HG03354 (cell line): ENCODE data around the gene SRD5A2.

Source experiments
- ATAC-seq: cut with Tn5 transposase; IDR thresholded peaks from one replicate; pipeline ENCODE4 v1.9.1; 2021; ENCODE audit warnings: mild to moderate bottlenecking; ENCODE audit not compliant: unreplicated experiment, poor library complexity, severe bottlenecking

SRD5A2 gene

DNA sequence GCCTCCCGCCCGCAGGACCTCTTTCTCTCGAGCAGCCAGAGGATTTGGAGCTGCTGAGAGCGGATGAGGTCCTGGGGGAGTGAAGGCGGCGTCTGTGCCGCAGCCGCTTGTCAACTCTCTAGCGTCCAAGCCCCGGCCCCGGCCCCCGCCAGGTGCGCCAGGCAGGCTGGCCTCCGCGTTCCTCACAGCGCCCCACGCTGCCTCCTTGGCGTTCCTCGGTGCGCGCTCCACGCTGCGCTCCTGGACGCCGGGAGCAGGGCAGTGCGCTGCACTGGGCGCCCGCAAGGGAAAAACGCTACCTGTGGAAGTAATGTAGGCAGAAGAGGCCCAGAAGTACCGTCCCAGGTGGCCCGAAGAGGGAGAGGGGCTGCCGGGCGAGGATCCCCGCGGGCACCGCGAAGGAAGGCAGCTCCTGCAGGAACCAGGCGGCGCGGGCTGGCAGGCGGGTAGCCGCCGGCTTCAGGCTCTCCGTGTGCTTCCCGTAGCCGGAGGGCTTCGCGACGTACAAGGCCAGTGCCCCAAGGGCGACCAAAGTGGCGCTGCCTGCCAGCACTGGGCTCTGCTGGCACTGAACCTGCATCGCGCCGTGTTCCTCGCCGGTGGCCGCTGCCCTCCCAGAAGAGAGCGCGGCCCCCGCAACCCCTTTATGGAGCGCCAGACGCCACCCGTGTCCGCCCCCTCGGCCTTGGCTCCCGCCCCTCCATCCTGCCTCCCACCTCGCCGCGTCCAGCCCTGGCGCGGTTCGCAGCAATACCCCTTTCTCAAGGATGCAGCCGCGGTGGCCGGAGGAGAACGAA is at the start of gene SRD5A2:
Gene SRD5A2 (minus strand): TSS at position 618 of the 797 bp plus-strand sequence. CDS start 38 bp downstream, at position 580.
- ATAC-seq: no peak

GRCh38 chr2:31606509-31606908 is 25.8 kb upstream of the SRD5A2 start:
- no peak for ATAC-seq

- ATAC-seq: no peak
Measured at GRCh38 chr2:31598694-31599093, 18.0 kb upstream of the SRD5A2 start.

DNA sequence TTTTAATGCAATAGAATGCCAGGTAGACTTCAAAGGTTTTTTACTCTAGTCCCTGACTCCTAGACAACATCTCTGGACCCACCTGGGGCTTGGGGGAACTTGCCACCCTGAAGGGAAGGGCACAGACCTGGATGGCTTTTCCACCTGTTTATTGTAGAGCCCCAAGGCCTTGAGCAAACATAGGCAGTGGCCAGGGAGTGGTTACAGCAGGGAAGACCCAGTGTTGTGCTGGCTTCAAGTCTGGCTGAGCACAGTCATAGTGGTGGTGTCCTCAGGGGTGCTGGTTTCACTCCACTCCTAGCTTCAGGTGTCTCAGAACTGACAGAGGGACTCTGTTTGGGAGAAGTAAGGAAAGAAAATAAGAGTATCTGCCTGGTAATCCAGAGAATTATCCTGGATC is 5.5 kb upstream of the SRD5A2 start:
- no peak for ATAC-seq

DNA sequence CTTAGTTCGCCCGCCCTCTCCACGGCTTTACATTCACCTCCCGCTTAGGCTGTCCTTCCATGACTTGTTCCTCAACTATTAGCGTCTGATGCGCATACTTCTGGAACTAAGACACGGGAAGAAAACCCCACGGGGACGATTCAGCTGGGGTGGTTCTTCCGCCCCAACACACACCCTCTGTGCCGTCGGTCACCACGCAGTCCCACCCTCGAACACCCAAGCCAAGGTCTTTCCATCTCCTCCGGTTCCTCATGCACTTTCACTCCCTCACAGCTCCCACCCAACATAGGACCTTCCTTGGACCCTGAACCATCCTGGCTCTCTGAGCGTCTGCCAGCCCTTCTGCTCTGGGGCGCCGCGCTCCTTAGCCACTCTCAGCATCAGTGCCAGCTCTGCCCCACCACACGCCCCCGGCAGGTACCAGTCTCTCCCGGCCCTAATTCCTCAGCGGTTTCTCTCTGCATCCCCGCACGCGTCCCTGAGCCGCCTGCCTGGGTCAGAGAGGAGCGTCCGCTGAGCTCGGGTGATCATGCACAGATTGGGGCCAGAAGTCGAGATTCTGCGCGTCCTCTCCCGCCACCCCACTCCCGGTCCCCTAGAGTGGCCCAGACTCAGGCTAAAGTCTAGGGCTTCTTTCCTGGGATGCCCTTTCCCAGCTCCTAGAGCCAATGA is 522 bp upstream of the SRD5A2 start:
- no peak for ATAC-seq

DNA sequence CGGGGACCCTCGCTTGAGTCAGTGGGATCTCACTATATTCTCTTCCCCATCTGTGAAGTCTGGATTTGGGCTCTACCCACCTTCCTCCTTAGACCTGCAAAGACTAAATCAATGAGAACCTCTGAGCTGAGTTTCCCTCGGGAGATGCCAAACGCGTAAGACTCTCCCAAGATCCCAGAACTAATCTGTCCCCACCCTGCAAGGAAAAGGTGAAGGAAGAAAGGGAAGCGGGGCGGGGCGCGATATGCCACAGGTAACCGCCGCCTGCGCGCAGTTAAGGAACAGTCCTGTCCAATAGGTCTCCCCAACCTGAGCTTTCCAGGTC is 780 bp downstream of the SRD5A2 start:
- ATAC-seq: no peak

DNA sequence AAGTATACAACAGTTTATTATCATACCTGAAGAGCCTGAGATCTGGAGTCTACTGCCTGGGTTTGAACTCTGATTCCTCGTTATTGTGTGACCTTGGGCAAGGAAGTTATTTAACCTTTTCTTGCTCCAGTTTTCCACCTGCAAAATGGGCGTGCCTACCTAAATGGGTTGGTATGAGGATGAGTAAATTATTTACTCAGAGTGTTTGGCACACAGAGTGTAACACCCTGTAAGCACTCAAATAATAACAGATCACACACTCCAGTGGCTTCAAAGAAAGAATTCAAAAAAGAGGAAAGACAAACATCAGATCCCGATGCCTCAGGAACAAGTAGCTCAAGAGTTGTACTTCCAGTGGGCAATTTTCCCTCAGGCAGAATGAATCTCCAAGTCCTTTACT is 2.4 kb downstream of the SRD5A2 start:
- no peak for ATAC-seq

DNA sequence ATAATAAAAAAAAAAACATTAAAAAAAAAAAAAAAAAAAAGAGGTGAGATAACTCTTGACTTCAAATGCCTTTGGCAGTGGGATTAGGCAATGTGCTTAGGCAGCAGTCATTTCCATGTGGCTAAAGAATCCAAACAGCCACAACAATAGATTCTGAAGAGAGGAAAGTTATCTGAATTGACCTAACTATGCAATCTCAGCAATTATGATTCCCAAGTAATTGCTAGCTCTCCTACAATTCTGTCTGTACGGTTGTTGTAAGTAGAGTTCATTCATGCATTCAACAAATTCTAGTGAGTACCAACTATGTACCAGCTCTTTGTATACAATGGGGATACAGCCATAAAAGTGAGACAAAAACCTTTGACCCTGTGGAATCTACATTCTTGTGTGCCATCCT is 3.6 kb downstream of the SRD5A2 start:
- no peak for ATAC-seq

DNA sequence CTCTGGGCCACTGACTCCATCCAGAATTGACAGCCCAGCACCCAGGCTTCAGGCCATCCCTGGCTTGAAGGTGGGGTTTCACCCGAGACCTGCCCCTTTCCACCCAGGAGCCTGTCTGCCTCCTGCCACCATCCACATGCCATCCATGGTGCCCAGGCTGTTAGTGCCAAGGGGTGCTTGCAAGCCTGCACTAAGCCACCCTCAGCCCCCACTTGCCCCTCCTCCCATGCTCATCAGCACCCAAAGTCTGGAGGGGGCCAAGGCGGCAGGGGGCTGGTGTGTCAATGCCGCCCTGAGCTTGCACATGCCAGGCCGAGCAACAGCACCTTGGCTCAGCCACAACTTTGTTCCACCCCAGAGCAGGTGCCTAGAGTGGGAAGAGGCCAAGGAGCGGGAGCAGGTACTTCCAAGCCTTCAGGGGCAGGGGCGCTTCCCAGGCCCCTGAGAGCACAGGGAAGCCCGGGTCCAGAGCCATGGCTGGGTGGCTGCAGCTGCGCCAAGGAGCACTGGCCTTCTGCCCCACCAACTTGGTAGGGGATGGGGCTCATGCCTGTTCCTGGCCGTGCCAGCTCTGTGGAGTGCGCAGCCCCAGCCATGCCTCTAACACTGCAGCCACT is 12.0 kb downstream of the SRD5A2 start:
- ATAC-seq: no peak

DNA sequence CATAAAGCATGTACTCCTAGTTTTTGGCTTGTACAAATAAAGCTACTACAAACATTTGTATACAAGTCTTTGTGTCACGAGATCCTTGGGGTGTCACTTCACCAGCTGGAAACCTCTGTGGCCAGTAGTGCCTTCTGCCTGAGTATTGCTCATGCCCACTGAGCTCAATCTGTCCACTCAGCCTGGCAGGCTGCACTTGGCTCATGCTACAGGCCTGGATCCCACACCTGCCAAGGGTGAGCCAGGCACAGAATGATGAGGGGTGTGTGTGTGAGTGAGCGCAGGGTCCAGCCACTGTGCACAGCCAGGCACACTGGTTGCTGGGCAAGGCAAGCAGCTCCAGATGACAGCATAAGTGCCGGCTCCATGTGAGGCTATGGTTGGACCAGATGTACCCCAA is 13.1 kb downstream of the SRD5A2 start:
- ATAC-seq: no peak

- no peak for ATAC-seq
Measured at GRCh38 chr2:31563273-31563839, 17.4 kb downstream of the SRD5A2 start.

DNA sequence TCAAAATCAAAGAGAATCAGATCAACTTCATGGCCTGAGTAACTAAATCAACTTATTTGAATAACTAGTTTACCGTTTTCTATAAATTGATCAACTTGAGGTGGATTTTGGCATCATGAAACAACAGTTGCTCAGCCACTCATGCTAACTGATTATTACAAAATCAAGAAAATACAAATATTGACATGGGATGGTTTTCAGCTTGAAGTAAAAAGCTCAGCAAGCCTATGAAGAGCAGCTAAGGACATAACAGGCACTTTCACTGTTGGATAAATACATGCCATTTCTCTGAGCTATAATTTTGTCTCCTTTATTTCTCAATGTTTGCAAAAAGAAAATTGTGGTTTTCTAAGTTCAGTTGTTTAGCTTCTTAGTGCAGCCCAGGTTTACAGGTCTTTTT is 18.9 kb downstream of the SRD5A2 start:
- no peak for ATAC-seq

DNA sequence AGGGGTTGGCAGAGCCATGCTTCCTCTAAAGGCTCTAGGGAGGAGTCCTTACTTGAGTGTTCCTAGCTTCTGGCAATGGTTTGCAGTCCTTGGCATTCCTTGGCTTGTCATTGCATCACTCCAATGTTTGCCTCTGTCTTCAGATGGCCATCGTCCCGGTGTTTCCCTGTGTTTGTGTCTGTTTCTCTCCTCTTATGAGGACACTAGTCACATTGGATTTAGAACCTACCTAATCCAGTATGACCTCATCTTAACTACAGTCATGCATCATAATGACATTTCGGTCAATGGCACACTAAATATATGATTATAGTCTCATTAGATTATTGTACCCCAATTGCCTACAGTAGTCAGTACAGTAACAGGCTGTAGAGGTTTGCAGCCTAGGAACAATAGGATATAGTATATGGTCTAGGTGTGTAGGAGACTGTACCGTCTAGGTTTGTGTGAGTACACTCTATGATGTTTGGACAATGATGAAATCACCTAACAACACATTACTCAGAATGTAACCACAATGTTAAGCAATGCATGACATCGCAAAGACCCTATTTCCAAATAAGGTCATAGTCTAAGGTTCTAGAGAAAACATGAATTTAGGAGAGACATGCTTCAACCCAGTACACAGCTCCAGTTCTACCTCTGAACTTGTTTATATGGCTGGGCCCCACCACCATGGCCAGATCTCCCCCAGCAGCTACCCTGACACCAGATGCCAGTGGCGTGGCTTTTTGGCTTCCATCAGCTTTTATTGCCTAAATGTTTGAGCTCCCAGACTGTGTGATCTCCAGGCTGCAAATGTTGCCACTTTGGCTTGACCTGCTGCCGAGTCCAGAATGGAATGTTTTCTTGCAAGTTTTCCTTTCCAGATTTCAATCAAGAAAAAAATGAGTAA is 22.1 kb downstream of the SRD5A2 start:
- ATAC-seq: no peak

DNA sequence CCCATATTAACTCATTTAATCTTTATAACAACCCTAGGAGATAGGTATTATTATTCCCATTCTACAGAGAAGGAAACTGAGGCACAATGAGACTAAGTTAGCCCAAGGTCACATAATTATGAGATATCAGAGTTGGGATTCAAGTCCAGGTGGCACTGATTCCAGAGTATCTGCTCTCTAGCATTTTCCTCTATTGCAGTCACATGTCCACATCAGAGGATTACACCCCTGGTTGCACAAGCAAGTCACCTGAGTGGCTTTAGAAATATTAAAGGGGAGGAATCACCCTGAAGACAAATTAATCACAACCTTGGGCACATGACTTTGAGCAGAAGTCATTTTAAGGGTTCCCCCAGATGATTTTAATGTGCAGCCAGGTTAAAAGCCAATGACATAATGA is 23.8 kb downstream of the SRD5A2 start:
- ATAC-seq: no peak

GRCh38 chr2:31555967-31556706 is 24.6 kb downstream of the SRD5A2 start:
- ATAC-seq: no peak

DNA sequence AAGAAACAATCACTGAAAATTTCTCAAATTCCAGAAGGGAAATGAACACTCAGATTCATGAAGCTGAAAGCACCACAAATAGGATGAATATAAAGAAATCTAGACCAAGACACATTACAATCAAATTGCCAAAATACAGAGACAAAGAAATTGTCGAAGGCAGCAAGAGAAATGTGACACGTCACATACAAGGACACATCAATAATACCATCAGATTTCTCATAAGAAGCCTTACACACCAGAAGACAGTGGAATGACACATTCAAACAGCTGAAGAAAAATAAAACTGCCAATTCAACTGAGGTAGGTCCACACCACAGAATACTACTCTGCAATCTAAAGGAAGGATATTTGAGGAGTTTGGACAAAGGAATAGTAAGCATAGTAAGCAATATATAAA is 27.4 kb downstream of the SRD5A2 start:
- no peak for ATAC-seq

DNA sequence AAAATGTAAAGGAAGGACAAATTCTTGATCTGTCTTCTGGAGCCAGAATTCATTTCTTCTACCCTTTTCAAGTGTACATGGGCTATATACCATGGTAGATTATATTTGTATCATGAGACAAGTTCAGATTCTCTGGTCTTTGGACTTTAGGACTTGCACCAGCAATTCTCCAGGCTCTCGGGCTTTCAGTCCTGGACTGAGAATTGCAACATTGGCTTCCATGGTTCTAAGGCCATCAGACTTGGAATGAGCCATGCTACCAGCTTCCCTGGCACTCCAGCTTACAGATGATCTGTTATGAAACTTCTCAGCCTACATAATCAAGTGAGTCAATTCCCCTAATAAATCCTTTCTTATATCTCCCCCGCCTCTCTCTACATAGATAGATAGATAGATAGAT is 33.3 kb downstream of the SRD5A2 start:
- no peak for ATAC-seq

DNA sequence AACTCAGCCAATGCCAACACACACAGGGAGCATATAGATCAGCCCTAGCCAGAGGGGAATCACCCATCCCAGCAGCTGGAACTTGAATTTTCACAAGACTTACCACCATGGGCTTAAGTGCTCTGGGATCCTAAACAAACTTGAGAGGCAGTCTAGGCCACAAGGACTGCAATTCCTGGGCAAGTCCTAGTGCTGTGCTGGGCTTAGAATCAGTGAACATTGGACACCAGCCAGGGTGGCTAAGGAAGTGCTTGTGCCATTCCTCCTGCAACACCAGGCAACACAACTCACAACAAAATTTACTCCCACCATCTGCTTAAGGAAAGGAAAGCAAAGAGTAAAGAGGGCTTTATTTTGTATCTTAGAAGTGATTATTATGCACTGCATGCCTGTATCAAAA is 38.9 kb downstream of the SRD5A2 start:
- no peak for ATAC-seq

DNA sequence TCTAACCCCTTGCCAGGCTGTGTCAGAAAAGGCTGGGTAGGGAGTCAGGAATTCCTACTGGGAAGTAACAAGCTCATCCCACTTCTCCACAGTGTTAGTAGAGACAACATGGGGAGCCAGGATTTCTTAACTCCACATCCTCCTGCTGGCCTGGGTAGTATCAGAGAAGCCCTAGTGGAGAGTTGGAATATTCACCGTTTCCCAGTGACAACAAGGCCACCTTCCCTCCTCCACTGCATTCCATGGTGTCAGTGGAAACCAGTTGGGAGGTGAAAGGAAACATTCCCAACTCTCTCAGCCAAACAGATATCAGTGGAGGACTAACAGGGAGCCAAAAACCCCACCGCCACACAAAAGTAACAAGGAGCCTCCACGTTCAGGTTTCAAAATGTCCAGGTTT is 41.2 kb downstream of the SRD5A2 start:
- ATAC-seq: no peak
